Activated CD4-positive, CD25-positive, alpha-beta regulatory T cell treated with anti-CD3 and anti-CD28 coated beads, Interleukin-2, amount 50 U/mL, for 72 hours (primary cell): ENCODE measurements around the gene PPARA.
"Not testable (repeated sequence)": the region's sequence is repeated elsewhere in the genome, so short reads cannot be mapped to it uniquely, and the experiment has no call there.

ENCODE experiments used
- DNase-seq: peaks from one replicate; pipeline ENCODE4 v3.0.0; 2021

Gene PPARA

DNA sequence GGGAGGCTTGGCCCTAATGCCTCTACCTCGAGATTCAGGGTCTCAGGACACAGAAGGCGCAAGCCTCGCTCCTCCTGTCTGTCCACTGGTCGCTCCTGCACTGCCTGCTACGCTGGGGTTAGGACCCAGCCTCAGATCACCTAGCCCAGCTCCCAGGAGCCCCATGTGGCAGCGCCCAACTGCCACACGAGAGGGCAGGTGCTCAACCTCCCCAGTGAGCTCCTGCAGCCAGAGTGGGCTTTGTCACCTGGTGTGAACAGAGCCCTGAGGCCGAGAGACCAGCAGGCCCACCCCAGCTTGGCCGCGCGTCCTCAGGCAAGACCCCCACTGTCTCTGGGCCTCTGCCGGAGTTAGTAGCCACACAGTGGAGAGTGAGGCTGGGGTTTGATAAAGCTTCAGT lies 21.7 kb upstream of the PPARA start:
- no peak for DNase-seq

DNA sequence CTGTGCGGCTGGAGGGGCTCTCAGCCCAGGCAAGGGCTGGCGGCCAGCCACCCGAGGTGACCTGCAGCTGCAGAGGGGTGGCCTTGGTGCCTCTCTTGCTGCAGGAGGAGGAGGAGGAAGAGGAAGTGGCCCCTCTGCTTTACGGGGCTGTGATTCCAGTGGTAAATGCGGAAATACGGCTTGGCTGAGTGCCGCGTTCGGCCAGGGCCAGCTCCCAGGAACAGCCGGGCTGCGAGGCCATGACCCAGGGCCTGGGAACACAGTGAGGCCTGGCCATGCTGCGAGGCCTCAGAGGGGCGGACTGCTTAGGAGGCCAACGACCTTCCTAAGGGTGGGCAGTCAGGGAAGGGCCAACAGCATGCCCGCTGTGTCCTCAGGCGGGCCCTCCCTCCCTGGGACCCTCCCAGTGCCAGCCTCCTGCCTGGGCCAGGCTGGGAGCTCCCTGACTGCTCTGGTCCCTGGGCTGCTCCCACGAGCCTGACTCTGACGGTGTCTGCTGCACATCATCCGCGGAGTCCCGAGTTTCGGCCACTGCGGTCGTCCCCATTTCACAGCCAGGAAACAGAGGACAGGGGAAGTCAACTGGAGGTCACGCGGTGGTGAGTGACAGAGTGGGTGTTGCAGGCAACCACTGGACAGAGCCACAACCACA lies 20.8 kb upstream of the PPARA start:
- no peak for DNase-seq

DNA sequence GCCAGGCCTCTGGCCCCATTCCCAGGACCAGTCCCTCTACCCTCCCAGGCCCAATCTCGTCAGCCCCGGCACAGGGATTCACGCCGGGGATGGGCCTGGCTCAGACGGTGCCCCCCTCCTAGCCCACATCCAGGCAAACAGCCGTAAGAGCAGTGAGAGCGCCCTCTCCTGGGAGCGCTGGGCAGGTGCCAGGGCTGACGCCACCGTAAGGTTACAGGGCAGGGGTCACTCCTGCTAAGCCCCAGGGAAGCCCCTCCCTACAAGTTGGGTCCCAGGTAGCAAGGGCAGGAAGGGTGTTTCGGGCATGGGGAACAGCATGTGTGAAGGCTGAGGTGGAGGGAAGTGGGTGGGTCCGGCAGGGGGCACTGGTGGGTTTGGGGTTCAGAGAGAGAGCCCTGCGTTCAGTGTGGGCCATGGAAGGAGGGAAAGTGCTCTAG lies 19.2 kb upstream of the PPARA start:
- no peak for DNase-seq

DNA sequence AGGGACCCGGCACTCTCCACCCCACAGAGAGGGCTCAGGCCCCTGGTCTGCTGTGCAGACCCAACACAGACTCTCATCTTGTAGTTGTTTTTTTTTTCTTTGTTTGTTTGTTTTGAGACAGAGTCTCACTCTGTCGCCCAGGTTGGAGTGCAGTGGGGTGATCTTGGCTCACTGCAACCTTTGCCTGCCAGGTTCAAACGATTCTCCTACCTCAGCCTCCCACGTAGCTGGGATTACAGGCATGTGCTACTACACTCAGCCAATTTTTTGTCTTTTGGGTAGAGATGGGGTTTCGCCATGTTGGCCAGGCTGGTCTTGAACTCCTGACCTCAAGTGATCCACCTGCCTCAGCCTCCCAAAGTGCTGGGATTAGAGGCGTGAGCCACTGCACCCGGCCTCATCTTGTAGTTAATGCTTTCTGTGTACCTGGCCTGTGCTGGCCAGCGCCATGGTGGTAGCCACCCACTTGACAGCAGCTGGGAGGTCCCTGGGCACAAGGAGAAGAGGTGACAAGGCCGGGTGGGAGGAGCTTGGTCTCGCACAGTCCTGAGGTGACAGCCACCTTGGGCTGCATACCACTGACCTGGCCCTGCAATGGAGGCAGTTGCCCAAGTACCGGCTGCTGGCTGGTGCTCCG lies 18.0 kb upstream of the PPARA start:
- DNase-seq: not testable (repeated sequence)

DNA sequence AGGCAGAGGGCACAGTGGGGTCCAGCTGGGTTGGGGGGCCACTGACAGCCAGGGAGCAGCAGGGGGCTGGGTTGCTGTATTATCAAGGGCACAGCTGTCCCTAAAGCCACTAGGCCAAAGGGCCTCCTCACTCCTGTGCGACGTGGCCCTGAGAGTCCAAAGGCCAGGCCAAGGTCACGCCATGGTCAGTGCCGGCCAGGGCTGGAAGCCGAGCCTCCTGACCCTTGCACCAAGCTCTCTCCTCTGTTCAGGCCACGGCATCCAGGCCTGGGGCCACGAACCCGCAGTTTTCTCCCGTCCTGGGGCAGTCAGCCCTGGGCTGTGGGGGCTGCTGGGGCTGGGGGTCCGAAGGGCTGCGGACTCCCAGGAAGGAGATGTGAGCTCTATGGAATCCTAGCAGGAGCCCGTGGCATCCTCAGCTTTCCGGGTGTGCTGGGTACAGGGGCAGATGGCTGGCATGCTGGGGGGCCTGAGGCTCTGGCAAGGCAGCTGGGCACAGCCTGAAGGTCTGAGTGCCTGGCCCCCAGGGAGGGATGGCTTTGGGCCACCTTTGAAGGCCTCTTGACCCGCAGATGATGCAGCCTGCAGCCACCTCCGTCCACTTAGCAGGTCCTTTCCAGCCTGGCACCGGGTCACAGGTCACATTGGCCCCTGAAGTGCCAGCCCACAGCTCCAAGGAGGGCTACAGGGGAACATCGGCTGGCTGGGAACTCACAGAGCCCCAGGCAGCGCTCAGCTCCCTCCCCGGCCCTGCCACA lies 17.3 kb upstream of the PPARA start:
- no peak for DNase-seq

DNA sequence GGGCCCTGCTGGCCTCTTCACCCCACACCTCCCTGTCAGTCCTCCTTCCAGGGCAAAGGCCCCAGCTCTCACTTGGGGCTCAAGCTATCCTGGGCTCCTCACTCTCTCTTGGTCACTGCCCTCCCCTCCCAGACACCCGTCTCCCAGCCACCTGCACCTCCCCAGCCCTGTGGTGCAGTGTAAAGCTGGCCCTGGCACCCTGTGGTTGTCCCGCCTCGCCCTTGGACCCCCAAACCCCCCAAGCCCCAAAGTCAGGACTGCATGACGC lies 16.8 kb upstream of the PPARA start:
- DNase-seq: no peak

DNA sequence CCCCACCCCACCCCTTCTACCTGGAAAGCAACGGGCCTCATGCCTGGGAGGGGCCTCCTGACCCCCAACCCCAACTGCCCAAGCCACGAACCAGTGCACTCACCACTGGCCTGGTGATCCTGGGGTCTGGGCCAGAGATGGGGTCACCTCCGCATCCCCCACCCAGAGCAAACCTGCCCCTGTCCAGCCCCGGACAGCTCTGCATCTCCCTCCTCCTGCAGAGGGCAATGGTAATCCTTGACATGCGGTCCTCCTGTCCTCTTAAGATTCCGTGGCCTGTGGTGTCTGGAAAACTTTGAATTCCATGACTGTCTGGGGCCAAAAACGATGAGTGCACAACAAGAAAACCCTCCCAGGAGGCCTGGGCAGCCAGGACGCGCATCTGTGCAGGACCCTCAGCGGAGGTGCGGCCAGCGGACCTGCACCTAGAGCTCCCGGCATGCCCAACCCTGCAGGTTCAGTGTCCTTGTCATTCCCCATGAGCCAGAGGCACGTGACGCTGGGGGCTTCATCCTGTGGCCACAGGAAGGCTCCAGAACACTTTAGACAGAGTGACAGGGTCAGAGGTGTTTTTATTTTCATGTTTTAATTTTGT lies 16.1 kb upstream of the PPARA start:
- DNase-seq: no peak

DNA sequence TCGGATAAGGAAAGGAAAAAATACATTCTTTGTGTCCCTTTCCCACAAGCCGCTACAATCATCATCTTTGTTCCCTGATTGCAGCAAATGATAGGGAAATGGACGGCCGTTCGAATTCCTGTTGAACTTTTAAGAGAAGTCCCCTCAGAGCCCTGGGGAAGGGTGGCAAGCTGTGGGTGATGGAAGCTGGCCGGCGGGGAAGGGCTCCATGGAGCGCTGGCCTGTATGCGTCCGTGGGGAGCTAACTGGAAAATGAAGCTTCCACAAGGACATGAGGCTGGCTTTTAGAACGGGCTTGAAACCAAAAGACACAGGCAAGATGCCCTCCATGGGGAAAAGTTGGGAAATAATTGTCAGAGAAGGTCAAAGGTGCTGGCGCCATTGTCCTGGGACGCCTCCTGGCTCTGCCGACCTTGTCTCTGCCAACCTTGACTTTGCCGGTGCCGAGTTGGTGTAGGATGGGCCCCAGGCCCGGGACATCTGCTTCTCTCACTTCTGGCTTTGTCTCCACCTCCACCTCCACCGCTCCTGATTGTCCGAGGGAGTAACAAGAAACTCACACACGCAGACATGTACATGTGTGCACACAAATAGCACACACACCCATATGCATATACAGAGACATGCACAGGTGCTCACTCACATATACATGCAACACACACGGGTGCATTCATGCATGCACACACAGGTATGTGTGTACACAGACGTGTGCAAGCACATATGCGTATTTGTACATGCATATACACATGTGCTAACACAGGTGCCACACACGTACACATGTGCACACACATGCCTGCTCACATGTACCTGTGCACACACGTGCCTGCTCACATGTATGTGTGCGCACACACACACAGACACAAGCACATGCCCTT lies 14.5 kb upstream of the PPARA start:
- DNase-seq: no peak

DNA sequence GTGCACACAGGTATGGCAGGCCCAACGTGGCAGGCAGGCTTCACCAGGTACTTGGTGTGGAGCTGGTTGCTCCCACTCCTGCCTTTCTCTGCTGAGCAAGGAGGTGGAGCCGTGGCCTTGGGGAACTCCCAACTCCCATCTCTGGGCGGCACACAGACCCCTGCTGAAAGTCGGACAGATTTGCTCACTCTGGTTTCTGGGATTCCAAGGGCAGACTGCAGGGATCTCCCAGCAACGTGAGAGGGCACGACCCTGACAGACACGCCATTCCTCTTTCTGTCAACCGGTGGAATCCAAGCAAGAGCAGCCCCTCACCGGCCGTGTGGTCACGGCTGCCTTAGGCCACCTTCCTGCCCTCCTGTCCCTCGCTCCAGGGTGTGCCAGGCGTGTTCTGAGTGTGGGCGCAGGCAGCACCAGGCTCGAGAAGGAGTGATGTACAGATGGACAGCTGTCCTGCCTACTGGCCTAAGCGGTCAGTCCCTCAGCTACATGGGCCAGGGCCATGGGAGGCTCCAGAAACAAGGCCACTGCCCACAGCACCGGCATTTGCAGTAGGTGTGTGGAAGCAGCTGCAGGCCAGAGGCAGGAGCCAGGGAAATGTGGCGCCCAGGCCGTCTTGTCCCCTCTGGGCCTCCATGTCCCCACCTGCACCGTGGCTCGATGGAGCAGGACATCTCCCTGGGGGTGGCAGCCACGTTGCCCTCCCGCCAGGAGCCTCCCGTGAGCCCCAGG lies 13.7 kb upstream of the PPARA start:
- no peak for DNase-seq

DNA sequence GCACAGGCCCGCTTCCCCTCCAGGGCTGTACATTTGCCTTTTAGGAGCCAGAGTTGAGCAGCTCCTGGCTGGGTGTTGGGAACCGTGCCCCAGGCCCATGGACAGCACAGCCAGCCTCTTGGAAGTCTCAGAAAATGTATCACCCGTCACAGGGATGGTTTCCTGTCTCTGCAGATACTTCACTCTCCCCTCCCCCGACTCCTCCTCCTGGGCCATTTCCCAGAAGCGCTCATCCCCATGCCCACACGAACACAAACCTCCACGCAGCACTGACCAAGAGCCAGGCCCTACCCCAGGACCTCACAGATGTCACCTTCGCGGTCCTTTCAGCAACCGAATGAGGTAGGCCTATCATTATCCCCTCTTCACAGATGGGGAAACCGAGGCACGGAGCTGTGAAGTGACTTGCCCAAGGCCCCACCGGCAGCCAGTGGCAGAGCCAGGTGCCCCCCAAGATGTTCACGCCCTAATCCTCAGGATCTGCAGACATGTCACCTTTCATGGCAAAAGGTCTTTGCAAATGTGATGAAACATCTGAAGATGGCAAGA lies 13.0 kb upstream of the PPARA start:
- DNase-seq: no peak

DNA sequence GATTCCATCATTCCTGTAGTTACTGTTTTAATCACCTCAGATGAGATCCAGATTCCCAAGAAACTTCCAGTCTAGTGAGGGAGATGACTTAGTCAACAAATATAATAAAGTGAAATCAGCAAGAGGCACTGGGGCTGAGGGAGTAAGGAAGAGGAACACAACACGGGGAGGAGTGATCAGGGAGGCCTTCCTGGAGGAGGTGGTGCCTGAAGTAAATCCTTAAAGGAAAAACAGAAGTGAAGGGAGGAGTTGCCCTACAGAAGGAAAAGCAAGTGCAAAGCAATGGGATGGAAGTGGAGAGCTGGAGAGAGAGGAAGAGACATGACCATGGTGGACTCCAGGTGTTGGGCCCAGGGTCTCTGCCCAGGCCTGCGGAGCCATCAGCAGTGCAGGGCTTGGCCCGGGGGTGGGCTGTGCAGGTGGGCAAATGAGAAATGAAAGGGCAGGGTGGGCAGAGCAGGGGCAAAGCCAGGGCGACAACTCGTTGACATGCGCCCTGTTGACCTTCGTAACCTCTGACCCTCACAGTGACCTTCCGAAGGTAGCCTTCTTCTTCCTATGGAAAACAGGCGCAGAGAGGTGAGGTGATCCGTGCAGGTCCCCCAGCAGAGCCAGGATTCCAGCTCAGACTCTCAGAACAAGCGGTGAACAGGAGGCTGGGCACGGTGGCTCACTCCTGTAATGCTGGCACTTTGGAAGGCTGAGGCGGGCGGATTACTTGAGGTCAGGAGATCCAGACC lies 12.1 kb upstream of the PPARA start:
- no peak for DNase-seq

DNA sequence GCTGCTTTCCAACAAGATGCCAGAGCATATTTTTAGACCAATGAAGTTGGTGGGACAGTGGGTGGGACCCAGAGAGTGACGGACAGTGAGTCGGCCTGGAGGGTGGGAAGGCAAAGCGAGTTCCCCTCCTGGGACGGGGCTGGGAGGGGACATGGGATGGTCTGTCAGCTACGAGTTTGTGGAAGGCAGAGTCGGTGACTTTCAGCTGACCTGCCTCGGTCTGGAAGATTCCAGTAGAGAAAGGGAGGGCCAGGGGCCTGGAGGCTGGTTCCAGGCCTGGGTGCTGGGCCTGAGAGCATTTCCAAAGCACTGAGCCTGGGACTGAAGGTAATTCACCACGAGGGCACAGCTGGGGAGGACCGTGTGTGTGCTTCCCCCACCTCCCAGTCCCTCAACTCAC lies 10.9 kb upstream of the PPARA start:
- DNase-seq: not testable (repeated sequence)

DNA sequence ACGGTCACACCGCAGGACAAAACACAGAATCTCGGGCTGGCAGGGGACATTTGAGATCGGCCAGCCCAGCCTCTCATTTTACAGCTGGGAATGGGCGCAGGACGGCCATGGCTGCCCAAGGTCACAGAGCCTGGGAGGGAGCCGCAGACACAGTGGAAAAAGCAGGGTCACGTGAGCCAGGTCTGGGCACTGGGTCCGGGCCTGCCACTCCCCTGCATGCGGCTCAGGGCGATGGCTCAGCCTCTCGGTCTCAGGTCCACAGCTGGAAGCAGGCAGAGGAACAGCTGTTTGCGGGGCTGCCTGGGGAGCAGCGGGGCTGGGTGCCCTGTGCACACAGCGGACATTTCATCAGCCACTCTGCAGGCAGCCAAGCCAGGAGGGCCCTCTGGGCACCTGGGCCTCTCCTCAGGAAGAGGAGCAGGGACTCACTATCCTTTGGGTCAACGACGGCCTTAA lies 10.4 kb upstream of the PPARA start:
- no peak for DNase-seq

DNA sequence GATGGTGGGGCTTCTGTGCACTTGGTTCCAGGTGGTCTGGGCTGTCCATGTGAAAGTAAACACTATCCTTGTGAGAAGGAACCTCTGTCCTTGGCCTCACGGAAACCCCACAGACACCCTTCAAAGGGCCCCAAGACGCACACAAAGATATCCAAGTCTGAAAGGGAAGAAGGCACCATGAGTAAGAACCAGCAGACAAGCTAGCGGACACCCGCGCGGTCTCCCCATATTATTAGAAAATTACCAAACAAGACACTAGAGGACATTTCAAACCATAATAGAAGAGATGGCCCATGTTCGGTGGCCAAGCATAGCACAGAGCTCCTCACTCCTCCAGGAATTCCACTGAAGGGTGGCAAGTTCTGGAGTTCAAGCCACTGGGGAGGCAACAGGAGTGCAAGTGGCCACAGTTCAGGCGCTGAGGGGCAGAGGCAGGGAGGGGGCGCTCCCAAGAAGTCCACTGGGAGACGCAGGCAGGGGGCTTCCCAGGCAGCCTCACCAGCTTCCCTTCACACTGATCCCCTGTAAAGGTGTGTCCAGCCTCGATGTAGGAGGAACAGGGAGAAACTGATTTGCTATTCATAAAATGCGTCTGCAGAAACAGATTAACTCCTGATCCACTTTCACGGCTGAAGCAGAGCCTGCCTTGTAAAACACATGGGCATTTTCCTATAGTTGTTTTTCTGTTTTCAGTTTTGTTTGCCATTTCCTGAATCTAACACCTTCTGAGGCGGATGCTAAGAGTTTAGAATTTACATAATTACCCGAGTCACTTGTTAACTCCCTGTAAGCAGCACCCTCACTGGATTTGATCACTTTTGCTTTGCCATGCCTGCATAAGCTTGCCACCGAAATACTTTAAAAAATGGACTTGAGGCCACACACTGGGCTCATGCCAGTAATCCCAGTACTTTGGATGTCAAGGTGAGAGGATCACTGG lies 9.1 kb upstream of the PPARA start:
- DNase-seq: no peak

DNA sequence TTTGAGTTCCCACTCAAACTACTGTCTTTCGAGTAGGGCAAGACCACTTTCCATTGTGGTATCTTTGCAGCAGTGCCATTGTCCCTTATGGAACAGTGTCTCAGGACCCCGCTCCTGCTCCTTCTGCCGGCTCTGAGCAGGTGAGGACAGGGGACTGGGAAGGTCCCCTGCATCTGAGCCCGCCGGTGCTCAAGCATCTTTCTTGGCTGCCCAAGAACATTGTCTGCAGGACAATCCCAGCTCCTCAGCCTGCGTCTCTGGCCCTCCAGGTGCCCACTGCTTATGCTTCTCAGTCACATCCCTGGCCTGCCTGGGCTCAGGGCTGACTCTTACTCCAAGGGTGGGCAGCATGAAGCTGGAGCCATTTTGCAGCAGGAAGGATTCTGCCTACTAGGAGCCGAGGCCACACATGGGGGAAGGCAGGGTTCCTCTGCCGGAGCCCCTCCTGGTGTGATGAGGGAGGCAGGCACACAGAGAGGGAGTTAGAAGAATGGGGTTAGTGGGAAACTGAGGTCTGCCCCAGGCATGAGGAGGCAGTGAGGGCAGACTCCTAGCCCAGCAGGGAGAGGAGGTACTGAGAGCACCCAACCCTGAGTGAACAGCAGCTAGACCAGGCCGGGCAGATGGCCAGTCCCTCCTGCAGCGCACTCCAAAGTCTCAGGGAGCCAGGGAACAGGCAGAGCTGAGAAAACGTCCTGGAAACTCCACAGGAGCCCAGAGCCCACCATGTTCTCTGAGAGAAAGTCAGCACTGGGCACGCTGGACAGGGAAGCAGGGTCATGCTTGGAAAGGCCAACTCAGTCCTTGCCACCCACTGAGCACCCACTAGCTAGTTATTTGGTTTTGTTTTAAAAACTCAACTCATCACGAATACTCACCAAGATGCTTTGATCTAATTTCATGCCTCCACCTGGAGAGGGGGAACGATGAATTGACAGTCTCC lies 7.5 kb upstream of the PPARA start:
- no peak for DNase-seq

DNA sequence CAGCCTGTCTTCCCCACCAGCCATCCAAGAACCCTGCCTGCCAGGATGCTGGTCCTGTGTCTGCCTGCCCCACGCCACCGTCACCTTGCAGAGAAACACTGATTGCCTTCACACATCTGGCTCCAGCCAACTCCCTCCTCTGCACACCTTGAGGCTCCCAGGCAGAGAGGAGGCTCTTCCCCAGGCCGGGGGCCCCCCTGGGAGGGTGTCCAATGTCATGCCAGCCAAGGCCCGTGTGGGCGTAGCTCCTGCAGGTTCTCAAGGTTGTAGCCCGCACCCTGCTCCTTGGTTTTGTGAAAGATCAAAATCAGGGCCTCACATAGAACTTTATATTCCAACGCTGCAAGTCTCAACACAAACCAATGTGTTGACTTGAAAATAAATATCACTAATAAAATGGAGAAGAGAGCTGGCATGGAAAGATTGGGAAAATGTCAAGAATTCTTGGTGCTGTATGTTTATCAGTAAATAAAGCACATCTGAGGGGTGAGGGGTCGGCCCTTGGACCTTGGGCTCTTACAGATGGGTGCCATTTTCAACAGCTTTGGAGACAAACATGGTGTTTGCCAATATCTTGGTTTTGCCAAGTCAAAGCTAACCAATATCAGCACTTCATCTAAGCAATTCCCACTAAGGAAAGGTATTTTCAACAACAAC lies 6.7 kb upstream of the PPARA start:
- no peak for DNase-seq

DNA sequence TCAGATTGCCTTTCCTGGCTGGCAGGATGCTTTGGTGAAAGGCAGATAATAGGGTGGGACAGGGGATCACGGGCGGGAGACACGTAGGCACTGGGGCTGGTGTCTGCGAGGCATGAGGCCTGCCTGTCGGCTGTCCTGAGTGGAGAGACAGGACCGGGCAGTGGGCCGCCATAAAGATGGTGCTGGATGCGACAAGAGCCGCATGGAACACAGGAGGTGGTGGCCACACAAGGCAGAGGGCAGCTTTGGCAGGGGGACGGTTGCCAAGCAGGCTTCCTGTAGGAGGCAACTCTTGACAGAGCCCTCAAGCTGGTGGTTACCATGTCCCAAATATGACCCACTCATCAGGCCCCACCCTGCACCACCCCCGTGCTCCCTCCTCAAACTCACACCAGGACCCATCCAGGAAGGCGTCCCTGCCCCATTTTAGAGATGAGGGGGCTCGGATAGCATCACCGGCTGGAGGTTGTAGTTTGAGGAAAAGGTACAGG lies 4.9 kb upstream of the PPARA start:
- DNase-seq: no peak

DNA sequence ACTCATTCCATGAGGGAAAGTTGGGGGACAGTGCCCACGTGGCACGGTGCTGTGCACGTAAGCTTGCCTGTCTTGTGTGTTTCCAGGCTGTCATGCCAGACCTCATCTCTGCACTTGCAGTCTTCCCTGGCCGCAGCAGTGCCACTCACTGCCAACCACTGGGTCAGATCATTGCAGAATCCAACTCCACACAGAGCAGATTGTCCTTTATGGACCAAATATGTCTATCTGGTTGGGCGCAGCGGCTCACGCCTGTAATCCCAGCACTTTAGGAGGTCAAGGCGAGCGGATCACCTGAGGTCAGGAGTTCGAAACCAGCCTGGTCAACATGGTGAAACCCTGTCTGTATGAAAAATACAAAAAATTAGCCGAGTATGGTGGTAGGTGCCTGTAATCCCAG lies 4.4 kb upstream of the PPARA start:
- no peak for DNase-seq
